Neural progenitor cell (in vitro differentiated cells): ENCODE data around the gene ARSB.

ENCODE experiments used
- CTCF ChIP-seq: fragments of 200-600 bp; sonication (generic); IDR thresholded peaks from 2 replicates; pipeline ENCODE4 v1.5.1; 2017; ENCODE audit warnings: antibody characterized with exemption, mild to moderate bottlenecking
- EZH2 ChIP-seq: fragments of 200-600 bp; sonication (generic); IDR thresholded peaks from 2 replicates; pipeline ENCODE4 v1.6.1; 2017; ENCODE audit warnings: antibody characterized with exemption, mild to moderate bottlenecking, moderate library complexity
- EZH2phosphoT487 ChIP-seq: fragments of 200-600 bp; sonication (generic); IDR thresholded peaks from 2 replicates; pipeline ENCODE4 v1.6.1; 2017; ENCODE audit warnings: antibody characterized with exemption

- TF ChIP-seq CTCF, result no peak
- TF ChIP-seq EZH2, result no peak
- TF ChIP-seq EZH2phosphoT487, result no peak
Observed at GRCh38 chr5:78907255-78907891, 77.7 kb downstream of the ARSB start.
